ENCODE measurements around the gene NFIX.

The NFIX gene

GRCh38 chr19:12995596-12996405 is 526 bp downstream of the NFIX start:
- Histone ChIP-seq H3K27me3 (replicated peaks; ENCODE audit: control insufficient read depth, insufficient read depth, low read length) (no peaks in the 10 kb centered on the region; the same call in none of the 2 replicates), H3K36me3 (ENCODE audit: control insufficient read depth, insufficient read depth, low read length) (no peaks in the 10 kb centered on the region), H3K4me3 (replicated peaks; ENCODE audit: low read depth, low read length) (peak overlapping the region; percentile 31)
- no peak for TF ChIP-seq CTCF (IDR thresholded peaks at IDR 0.05; ENCODE audit: insufficient read depth, low read length, poor library complexity, severe bottlenecking)
- DNase-seq (ENCODE audit: extremely low read depth, insufficient read length): no peak

GRCh38 chr19:12996406-12997094 is 1.3 kb downstream of the NFIX start:
- no peak overlapping the region for H3K4me3 ChIP-seq (replicated peaks; ENCODE audit: low read depth, low read length)
- TF ChIP-seq CTCF (IDR thresholded peaks at IDR 0.05; ENCODE audit: insufficient read depth, low read length, poor library complexity, severe bottlenecking): no peak
- no peaks in the 10 kb centered on the region for H3K36me3 ChIP-seq (ENCODE audit: control insufficient read depth, insufficient read depth, low read length)
- no peaks in the 10 kb centered on the region; the same call in none of the 2 replicates for H3K27me3 ChIP-seq (replicated peaks; ENCODE audit: control insufficient read depth, insufficient read depth, low read length)
- no peak for DNase-seq (ENCODE audit: extremely low read depth, insufficient read length)

- H3K4me3 ChIP-seq (replicated peaks; ENCODE audit: low read depth, low read length): no peak overlapping the region
Observed at GRCh38 chr19:12997179-12997966, 2.1 kb downstream of the NFIX start.

GRCh38 chr19:12997967-12998940 is 3.0 kb downstream of the NFIX start:
- DNase-seq (ENCODE audit: extremely low read depth, insufficient read length): no peak
- Histone ChIP-seq H3K27me3 (replicated peaks; ENCODE audit: control insufficient read depth, insufficient read depth, low read length) (no peaks in the 10 kb centered on the region; the same call in none of the 2 replicates), H3K36me3 (ENCODE audit: control insufficient read depth, insufficient read depth, low read length) (no peaks in the 10 kb centered on the region), H3K4me3 (replicated peaks; ENCODE audit: low read depth, low read length) (no peak overlapping the region)
- no peak for TF ChIP-seq CTCF (IDR thresholded peaks at IDR 0.05; ENCODE audit: insufficient read depth, low read length, poor library complexity, severe bottlenecking)

More at GRCh38 chr19:12997179-12997966, 2.1 kb downstream of the NFIX start:
- Histone ChIP-seq H3K27me3 (replicated peaks; ENCODE audit: control insufficient read depth, insufficient read depth, low read length) (no peaks in the 10 kb centered on the region; the same call in none of the 2 replicates), H3K36me3 (ENCODE audit: control insufficient read depth, insufficient read depth, low read length) (no peaks in the 10 kb centered on the region)
- no peak for DNase-seq (ENCODE audit: extremely low read depth, insufficient read length)
- no peak for TF ChIP-seq CTCF (IDR thresholded peaks at IDR 0.05; ENCODE audit: insufficient read depth, low read length, poor library complexity, severe bottlenecking)

- Histone ChIP-seq H3K27me3 (replicated peaks; ENCODE audit: control insufficient read depth, insufficient read depth, low read length) (no peaks in the 10 kb centered on the region), H3K4me3 (replicated peaks; ENCODE audit: low read depth, low read length) (no peak overlapping the region), H3K36me3 (ENCODE audit: control insufficient read depth, insufficient read depth, low read length) (no peaks in the 10 kb centered on the region)
- DNase-seq (ENCODE audit: extremely low read depth, insufficient read length): no peak
- no peak for TF ChIP-seq CTCF (IDR thresholded peaks at IDR 0.05; ENCODE audit: insufficient read depth, low read length, poor library complexity, severe bottlenecking)
Observed at GRCh38 chr19:13001166-13001501, 5.9 kb downstream of the NFIX start.

All from GM06990 (cell line).